MCF 10A (cell line): ENCODE results near the gene DUOXA2. TPM values are rescaled to one million over a fixed set of nuclear protein-coding genes. Genes with fewer than 3 reads are reported as not detected.
"Not testable (repeated sequence)": the region's sequence is repeated elsewhere in the genome, so short reads cannot be mapped to it uniquely, and the experiment has no call there.

Experiments
- BruUV-seq: library from RNA; stranded (reverse); fragments of 400-500 nt; replicated peaks from 2 replicates; lab custom pipeline; 2021; lab: Mats Ljungman, UMichigan
- CTCF ChIA-PET: fragments of 300-600 bp; sonication (Branson Sonifier 250); formaldehyde crosslinking; extraction: SDS; loops from one replicate; lab custom pipeline; 2021; ENCODE audit warnings: antibody characterized with exemption, inconsistent platforms; lab: Yijun Ruan, JAX
- POLR2A ChIA-PET: fragments of 300-600, 350-650 bp; sonication (Branson Sonifier 250); formaldehyde crosslinking; extraction: SDS; loops from one replicate; lab custom pipeline; 2020; ENCODE audit warnings: antibody characterized with exemption, inconsistent platforms; lab: Yijun Ruan, JAX
- DNase-seq: peaks from one replicate; pipeline ENCODE4 v3.0.0-alpha.2; 2018; ENCODE audit not compliant: unreplicated experiment
- H3K27ac Mint-ChIP-seq: one replicate; pipeline ENCODE4 v1.8.0; 2022; ENCODE audit warnings: mild to moderate bottlenecking, low read depth, mixed read lengths; ENCODE audit not compliant: unreplicated experiment
- H3K27me3 Mint-ChIP-seq: one replicate; pipeline ENCODE4 v1.8.0; 2022; ENCODE audit warnings: mixed read lengths; ENCODE audit not compliant: insufficient read depth, unreplicated experiment
- H3K36me3 Mint-ChIP-seq: one replicate; pipeline ENCODE4 v1.8.0; 2022; ENCODE audit warnings: mild to moderate bottlenecking, moderate library complexity, mixed read lengths; ENCODE audit not compliant: insufficient read depth, unreplicated experiment
- H3K4me1 Mint-ChIP-seq: one replicate; pipeline ENCODE4 v1.8.0; 2022; ENCODE audit warnings: mixed read lengths; ENCODE audit not compliant: insufficient read depth, unreplicated experiment
- H3K4me3 Mint-ChIP-seq: one replicate; pipeline ENCODE4 v1.8.0; 2022; ENCODE audit warnings: mild to moderate bottlenecking, moderate library complexity, mixed read lengths; ENCODE audit not compliant: unreplicated experiment
- H3K9me3 Mint-ChIP-seq: one replicate; pipeline ENCODE4 v1.8.0; 2022; ENCODE audit warnings: mixed read lengths; ENCODE audit not compliant: unreplicated experiment
- intact Hi-C: fragments of 100-400 bp; cut with micrococcal nuclease; formaldehyde crosslinking; loops from 2 replicates; pipeline ENCODE4 v1.14.1; 2022
- total RNA-seq: library from RNA; stranded (reverse); gene quantifications from 2 replicates; pipeline ENCODE4 v1.2.3, GENCODE V29; 2022
- TF ChIP-seq, protein P1 (sequence below): fragments of 200-600 bp; IDR thresholded peaks from one replicate; pipeline ENCODE4 v1.8.0; 2022; ENCODE audit warnings: antibody characterized with exemption, mild to moderate bottlenecking; ENCODE audit not compliant: unreplicated experiment

DUOXA2 gene
- total RNA-seq, 1 experiment from 2014 or later: not detected

GRCh38 chr15:45101749-45102148 lies 12.4 kb upstream of the DUOXA2 start:
- ChIA-PET POLR2A (no interaction called here), CTCF (interaction anchor here (0.7 kb wide), 1 partner anchor 411 kb away, joined by 3 read pairs; no protein-coding TSS in a partner anchor)
- H3K36me3 Mint-ChIP-seq: no peaks in the 10 kb centered on the region
- TF ChIP-seq, protein P1, sequence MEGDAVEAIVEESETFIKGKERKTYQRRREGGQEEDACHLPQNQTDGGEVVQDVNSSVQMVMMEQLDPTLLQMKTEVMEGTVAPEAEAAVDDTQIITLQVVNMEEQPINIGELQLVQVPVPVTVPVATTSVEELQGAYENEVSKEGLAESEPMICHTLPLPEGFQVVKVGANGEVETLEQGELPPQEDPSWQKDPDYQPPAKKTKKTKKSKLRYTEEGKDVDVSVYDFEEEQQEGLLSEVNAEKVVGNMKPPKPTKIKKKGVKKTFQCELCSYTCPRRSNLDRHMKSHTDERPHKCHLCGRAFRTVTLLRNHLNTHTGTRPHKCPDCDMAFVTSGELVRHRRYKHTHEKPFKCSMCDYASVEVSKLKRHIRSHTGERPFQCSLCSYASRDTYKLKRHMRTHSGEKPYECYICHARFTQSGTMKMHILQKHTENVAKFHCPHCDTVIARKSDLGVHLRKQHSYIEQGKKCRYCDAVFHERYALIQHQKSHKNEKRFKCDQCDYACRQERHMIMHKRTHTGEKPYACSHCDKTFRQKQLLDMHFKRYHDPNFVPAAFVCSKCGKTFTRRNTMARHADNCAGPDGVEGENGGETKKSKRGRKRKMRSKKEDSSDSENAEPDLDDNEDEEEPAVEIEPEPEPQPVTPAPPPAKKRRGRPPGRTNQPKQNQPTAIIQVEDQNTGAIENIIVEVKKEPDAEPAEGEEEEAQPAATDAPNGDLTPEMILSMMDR: no peak
- no peak for DNase-seq
- H3K4me1 Mint-ChIP-seq: no peaks in the 10 kb centered on the region
- no TSS peak for BruUV-seq
- no peaks in the 10 kb centered on the region for H3K27me3 Mint-ChIP-seq
- H3K27ac Mint-ChIP-seq: no peak overlapping the region
- no peaks in the 10 kb centered on the region for H3K9me3 Mint-ChIP-seq
- intact Hi-C loops: no loop called here
- H3K4me3 Mint-ChIP-seq: no peak overlapping the region

DNA sequence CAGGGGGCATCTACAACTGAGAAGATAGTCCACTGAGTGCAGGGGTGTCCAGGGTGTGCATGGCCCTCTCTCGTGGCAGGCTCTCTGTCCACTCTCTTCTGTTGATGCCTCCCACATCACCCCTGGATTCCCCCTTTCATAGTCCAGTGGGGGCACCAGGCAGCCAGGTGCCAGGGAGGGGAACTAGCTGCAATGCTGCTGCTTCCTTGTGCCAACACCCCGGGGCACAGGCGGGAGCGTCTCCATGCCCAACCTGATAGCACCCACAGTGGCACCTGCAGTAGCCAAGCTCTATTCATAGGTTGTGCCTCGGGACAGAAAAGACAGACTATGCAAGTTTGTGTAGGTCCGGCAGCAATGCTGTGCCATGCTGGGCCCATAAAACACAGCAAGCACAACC lies 11.9 kb upstream of the DUOXA2 start:
- no peaks in the 10 kb centered on the region for H3K4me1 Mint-ChIP-seq
- no peak overlapping the region for H3K27ac Mint-ChIP-seq
- intact Hi-C loops: no loop called here
- H3K4me3 Mint-ChIP-seq: no peak overlapping the region
- no peaks in the 10 kb centered on the region for H3K9me3 Mint-ChIP-seq
- POLR2A ChIA-PET: no interaction called here
- no peak for DNase-seq
- TF ChIP-seq, protein P1: no peak
- H3K36me3 Mint-ChIP-seq: no peaks in the 10 kb centered on the region
- no peaks in the 10 kb centered on the region for H3K27me3 Mint-ChIP-seq
- no TSS peak for BruUV-seq
- CTCF ChIA-PET: interaction anchor here (0.6 to 0.7 kb wide), 2 partner anchors 208 to 410 kb away, joined by 3 read pairs; no protein-coding TSS in a partner anchor

DNA sequence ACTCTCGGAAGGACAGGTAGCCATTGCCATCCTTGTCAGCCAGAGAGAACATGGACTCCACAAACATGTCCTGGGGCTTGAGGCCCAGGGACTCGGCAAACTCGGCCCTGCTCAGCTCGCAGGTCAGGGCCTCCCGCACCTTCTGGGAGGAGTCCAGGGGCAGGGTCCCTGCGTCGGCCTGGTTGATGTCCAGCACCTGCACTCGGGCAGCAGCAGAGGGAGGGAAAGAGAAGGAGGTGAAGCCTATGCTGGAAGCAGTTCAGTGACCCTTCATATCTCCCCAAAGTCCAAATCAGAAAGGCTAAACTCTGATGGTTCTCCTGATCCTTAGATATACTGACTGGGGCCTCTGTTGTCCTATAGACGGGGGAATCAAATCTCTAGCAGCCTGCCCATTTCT lies 10.0 kb upstream of the DUOXA2 start:
- H3K27ac Mint-ChIP-seq, H3K36me3 Mint-ChIP-seq, H3K4me1 Mint-ChIP-seq, POLR2A ChIA-PET, H3K4me3 Mint-ChIP-seq, CTCF ChIA-PET, H3K27me3 Mint-ChIP-seq, DNase-seq, BruUV-seq, intact Hi-C loops, H3K9me3 Mint-ChIP-seq: not testable (repeated sequence)

- Mint-ChIP-seq H3K27me3 (no peaks in the 10 kb centered on the region), H3K4me1 (no peaks in the 10 kb centered on the region), H3K27ac (no peak overlapping the region), H3K4me3 (no peak overlapping the region), H3K9me3 (no peaks in the 10 kb centered on the region), H3K36me3 (no peaks in the 10 kb centered on the region)
- intact Hi-C loops: no loop called here
- CTCF ChIA-PET: interaction anchor here (0.6 to 6.2 kb wide), 3 partner anchors 10 to 324 kb away, joined by 3 to 43 read pairs (median 4); no protein-coding TSS in a partner anchor
- POLR2A ChIA-PET: no interaction called here
- TF ChIP-seq, protein P1: no peak
- no peak for DNase-seq
- BruUV-seq: no TSS peak
Observed at GRCh38 chr15:45105586-45105985, 8.5 kb upstream of the DUOXA2 start.
